Stomach (tissue), 9 donors: ENCODE measurements around the gene RASGRP2. TPM values are rescaled to one million over a fixed set of nuclear protein-coding genes. Genes with fewer than 3 reads are reported as not detected.

ENCODE experiments used
- DNase-seq, 2 donors: peaks; one replicate each; pipeline versions ENCODE4 v3.0.0 to v3.0.0-alpha.2; 2013 to 2019
- H3K27ac ChIP-seq, 5 donors: fragments of 200-600 bp in 4 of 5; sonication (generic) in 4 of 5; one replicate each; pipeline ENCODE4 v1.5.1; 2013 to 2019; ENCODE audit warnings: mild to moderate bottlenecking in 1 of 5, moderate library complexity in 1 of 5
- H3K27me3 ChIP-seq, 3 donors: fragments of 200-600 bp; sonication (generic); one replicate each; pipeline ENCODE4 v1.5.1; 2017 to 2019; ENCODE audit warnings: mixed run types in 1 of 3
- H3K36me3 ChIP-seq, 4 donors: fragments of 200-600 bp; sonication (generic); 1 replicate in 3 of 4; 2 replicates in 1 of 4; pipeline ENCODE4 v1.5.1; 2016 to 2019
- H3K4me1 ChIP-seq, 4 donors: fragments of 200-600 bp; sonication (generic); one replicate each; pipeline ENCODE4 v1.5.1; 2016 to 2019
- H3K4me3 ChIP-seq, 4 donors: fragments of 200-600 bp; sonication (generic) in 3 of 4; one replicate each; pipeline ENCODE4 v1.5.1; 2016 to 2019; ENCODE audit warnings: mild to moderate bottlenecking in 1 of 4
- H3K9me3 ChIP-seq, 4 donors: fragments of 200-600 bp; sonication (generic); one replicate each; pipeline ENCODE4 v1.5.1; 2016 to 2019
- EP300 ChIP-seq: sonication (generic); formaldehyde crosslinking; IDR thresholded peaks from one replicate; pipeline ENCODE4 v1.6.1; 2017; ENCODE audit warnings: antibody characterized with exemption
- POLR2A ChIP-seq, 4 donors: fragments of 450-650 bp; IDR thresholded peaks; one replicate each; pipeline ENCODE4 v1.6.1; 2016; ENCODE audit warnings: antibody characterized with exemption in 4 of 4, control low read depth in 2 of 4, mild to moderate bottlenecking in 1 of 4, moderate library complexity in 1 of 4
- POLR2AphosphoS5 ChIP-seq, 3 donors: sonication (generic); formaldehyde crosslinking; IDR thresholded peaks; one replicate each; pipeline ENCODE4 v1.6.1; 2016; ENCODE audit warnings: antibody characterized with exemption in 3 of 3
- WGBS, 5 donors: extraction: QIAGEN DNeasy Blood & Tissue Kit in 3 of 5; methylation state at CpG; one replicate each; pipeline versions ENCODE4 v1.1.5 to v1.1.7; 2013 to 2018; 5-methylcytosine and 5-hydroxymethylcytosine counted together
- intact Hi-C: fragments of 100-400 bp; cut with DNase I; formaldehyde crosslinking; loops from one replicate; pipeline ENCODE4 v1.15.1; 2023; ENCODE audit warnings: low total_unique reads
- polyA plus RNA-seq, 3 donors: library from polyadenylated mRNA; stranded (reverse); fragments of 200-250 nt; gene quantifications; one replicate each; pipeline ENCODE4 v1.2.3, GENCODE V29; 2013
- total RNA-seq, 5 donors: library from RNA; depleted of rRNA; stranded (reverse); fragments of >200 nt; gene quantifications; one replicate each; pipeline versions ENCODE4 v1.1.0 to v1.2.3, GENCODE V29; 2014 to 2016
- TF ChIP-seq, protein P1 (sequence below), 7 experiments: fragments of 450-650 bp in 4 of 7; fragments of 200-600 bp in 3 of 7; sonication (generic) in 3 of 7; IDR thresholded peaks; one replicate each; pipeline ENCODE4 v1.5.1; 2016 to 2019; ENCODE audit warnings: antibody characterized with exemption in 7 of 7, control low read depth in 2 of 7, mild to moderate bottlenecking in 1 of 7
- donor health status: healthy with polysubstance abuse.
- donor health status: Bipolar disorder and iron deficiency.
- donor health status: healthy.

Gene RASGRP2
- total and polyA plus RNA-seq, 8 donors, result 5.3 to 60.8 (median 11.3) TPM

DNA sequence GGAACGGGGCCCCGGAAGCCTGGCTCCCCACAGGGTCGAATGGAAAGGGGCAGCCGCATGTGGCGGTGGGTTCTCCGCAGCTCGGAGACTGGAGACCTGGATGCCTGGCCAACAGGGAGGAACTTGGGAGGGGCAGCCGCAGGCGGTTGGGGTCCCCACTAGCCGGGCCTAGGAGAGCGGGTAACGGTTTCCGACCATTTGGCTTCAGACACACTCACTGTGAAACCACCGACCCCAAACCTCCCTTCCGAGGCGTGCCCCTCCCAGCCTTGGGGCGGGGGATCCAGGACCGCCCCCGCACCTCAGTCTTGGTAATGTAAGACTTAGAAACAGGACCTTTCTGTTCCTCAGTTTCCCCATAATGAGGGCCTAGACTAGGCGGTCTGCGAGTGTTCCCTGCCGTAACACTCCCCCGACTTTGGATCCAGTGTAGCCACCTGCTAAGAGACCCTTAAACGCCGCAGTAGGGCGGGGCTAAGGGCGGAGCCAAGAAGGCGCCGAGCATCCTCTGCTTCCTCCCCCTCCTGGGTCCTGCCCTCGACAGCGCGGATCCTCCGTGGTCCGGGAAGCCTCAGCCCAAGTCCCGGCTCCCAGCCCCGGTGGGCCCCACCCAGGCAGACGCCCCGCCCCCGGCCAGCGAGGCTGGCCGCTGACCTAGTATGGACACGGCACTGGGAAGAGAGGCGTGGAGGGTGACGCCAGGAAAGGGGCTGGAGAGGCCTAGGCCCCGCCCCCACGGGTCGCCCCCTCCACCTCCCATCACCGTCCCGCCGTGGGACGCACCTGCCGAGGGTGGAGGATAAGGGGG lies 1.8 kb upstream of the RASGRP2 start:
- intact Hi-C loops, result no loop called here
- H3K36me3 ChIP-seq, result peaks cover 0 to 11% (median 4%) of the 10 kb centered on the region in 4 donors
- peak; percentile 58 to 88 for DNase-seq
- no peaks in the 10 kb centered on the region for H3K9me3 ChIP-seq
- 2% methylated on average over 29 to 52 of the region's 52 CpGs for WGBS, 5 donors
- H3K4me1 ChIP-seq, result peaks cover 43 to 55% (median 51%) of the 10 kb centered on the region in 4 donors
- TF ChIP-seq EP300, result no peak
- TF ChIP-seq POLR2AphosphoS5 (IDR thresholded peaks at IDR 0.05), result peak; percentile 51 to 83 (median 75)
- peak overlapping the region; percentile 56 to 66 (median 59) for H3K4me3 ChIP-seq
- peaks cover 0 to 56% (median 50%) of the 10 kb centered on the region in 3 donors for H3K27me3 ChIP-seq
- peak overlapping the region; percentile 81 to 93 (median 91) for H3K27ac ChIP-seq

- peak; percentile 71 to 87 for DNase-seq
- H3K4me3 ChIP-seq, result peak overlapping the region; percentile 56 to 66 (median 59)
- peaks cover 0 to 58% (median 50%) of the 10 kb centered on the region in 3 donors for H3K27me3 ChIP-seq
- peaks cover 43 to 57% (median 51%) of the 10 kb centered on the region in 4 donors for H3K4me1 ChIP-seq
- H3K36me3 ChIP-seq, result peaks cover 0 to 5% (median 2%) of the 10 kb centered on the region in 4 donors
- intact Hi-C loops, result no loop called here
- 0 to 3% (median 1%) methylated on average over 10 to 20 of the region's 20 CpGs for WGBS, 5 donors
- TF ChIP-seq EP300 (no peak), POLR2A (IDR thresholded peaks at IDR 0.05) (no peak), POLR2AphosphoS5 (IDR thresholded peaks at IDR 0.05) (peak; percentile 12 to 40 (median 18))
- TF ChIP-seq, protein P1, sequence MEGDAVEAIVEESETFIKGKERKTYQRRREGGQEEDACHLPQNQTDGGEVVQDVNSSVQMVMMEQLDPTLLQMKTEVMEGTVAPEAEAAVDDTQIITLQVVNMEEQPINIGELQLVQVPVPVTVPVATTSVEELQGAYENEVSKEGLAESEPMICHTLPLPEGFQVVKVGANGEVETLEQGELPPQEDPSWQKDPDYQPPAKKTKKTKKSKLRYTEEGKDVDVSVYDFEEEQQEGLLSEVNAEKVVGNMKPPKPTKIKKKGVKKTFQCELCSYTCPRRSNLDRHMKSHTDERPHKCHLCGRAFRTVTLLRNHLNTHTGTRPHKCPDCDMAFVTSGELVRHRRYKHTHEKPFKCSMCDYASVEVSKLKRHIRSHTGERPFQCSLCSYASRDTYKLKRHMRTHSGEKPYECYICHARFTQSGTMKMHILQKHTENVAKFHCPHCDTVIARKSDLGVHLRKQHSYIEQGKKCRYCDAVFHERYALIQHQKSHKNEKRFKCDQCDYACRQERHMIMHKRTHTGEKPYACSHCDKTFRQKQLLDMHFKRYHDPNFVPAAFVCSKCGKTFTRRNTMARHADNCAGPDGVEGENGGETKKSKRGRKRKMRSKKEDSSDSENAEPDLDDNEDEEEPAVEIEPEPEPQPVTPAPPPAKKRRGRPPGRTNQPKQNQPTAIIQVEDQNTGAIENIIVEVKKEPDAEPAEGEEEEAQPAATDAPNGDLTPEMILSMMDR (IDR thresholded peaks at IDR 0.05), result no peak
- H3K27ac ChIP-seq, result peak overlapping the region; percentile 81 to 93 (median 91)
- H3K9me3 ChIP-seq, result no peaks in the 10 kb centered on the region
These were observed 1.2 kb upstream of the RASGRP2 start for GRCh38 chr11:64745189-64745520.

DNA sequence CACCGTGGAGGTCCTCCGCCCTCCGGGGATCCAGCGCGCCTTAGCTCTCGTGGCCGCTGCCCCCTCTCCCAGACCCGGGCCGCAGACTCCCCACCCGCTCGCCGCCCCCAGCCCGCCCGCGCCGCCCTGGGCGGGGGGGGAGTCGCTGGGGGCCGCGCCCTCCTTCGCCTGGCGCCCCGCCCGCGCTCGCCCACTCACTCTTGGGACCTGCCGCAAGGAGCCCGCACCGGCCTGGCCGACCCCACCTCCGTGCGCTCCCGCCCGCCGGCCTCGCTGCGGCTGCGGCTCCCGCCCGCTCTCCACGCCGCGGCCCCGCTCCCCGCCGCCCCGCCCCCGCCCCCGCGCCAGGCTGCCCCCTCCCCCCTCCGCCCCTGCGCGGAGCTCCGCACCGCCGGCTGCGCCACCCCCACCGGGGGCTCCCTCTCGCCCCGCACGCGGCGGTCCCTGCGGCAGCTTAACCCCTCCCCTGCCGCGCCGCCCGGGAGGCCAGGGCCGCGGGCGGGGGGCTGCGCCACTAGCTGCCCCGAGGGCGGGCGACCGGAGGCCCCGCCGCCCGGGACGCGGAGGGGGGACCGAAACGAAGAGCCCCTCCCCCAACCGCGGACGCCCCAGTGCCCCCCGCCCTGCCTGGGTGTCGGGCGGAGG lies 724 bp upstream of the RASGRP2 start:
- peak in 1 of 2 donors; percentile 65 for DNase-seq

GRCh38 chr11:64742889-64743590 lies 902 bp downstream of the RASGRP2 start:
- Histone ChIP-seq H3K36me3 (peaks cover 0 to 17% (median 9%) of the 10 kb centered on the region in 4 donors), H3K4me3 (peak overlapping the region; percentile 56 to 66 (median 59)), H3K9me3 (no peaks in the 10 kb centered on the region), H3K27me3 (peaks cover 0 to 58% (median 50%) of the 10 kb centered on the region in 3 donors), H3K27ac (peak overlapping the region; percentile 32 to 93 (median 91)), H3K4me1 (peaks cover 43 to 57% (median 51%) of the 10 kb centered on the region in 4 donors)
- DNase-seq, result peak; percentile 79 to 81
- TF ChIP-seq POLR2A (IDR thresholded peaks at IDR 0.05), result no peak
- TF ChIP-seq, protein P1 (IDR thresholded peaks at IDR 0.05), result peak in 5 of 7 experiments; percentile 54 to 92 (median 82)
- intact Hi-C loops, result no loop called here
- 0 to 1% (median 1%) methylated on average over 7 to 58 of the region's 58 CpGs for WGBS, 5 donors

More for the DNA sequence above, 724 bp upstream of the RASGRP2 start:
- TF ChIP-seq EP300 (no peak), POLR2A (IDR thresholded peaks at IDR 0.05) (no peak), POLR2AphosphoS5 (IDR thresholded peaks at IDR 0.05) (no peak)
- TF ChIP-seq, protein P1 (IDR thresholded peaks at IDR 0.05), result no peak
- intact Hi-C loops, result no loop called here
- no peaks in the 10 kb centered on the region for H3K9me3 ChIP-seq
- H3K4me1 ChIP-seq, result peaks cover 43 to 57% (median 51%) of the 10 kb centered on the region in 4 donors
- peaks cover 0 to 7% (median 2%) of the 10 kb centered on the region in 4 donors for H3K36me3 ChIP-seq
- peak overlapping the region; percentile 56 to 66 (median 59) for H3K4me3 ChIP-seq
- 0 to 1% (median 0%) methylated on average over 13 to 85 of the region's 89 CpGs; no CpG with 5 or more reads in 1 of the 5 donors for WGBS, 5 donors
- H3K27me3 ChIP-seq, result peaks cover 0 to 58% (median 50%) of the 10 kb centered on the region in 3 donors
- H3K27ac ChIP-seq, result peak overlapping the region; percentile 81 to 93 (median 91)
